ENCODE data around the gene TEX51. TPM values are rescaled to one million over a fixed set of nuclear protein-coding genes. Genes with fewer than 3 reads are reported as not detected.

TEX51 gene
- total RNA-seq, 1 donor from 2014 or later = not detected

DNA sequence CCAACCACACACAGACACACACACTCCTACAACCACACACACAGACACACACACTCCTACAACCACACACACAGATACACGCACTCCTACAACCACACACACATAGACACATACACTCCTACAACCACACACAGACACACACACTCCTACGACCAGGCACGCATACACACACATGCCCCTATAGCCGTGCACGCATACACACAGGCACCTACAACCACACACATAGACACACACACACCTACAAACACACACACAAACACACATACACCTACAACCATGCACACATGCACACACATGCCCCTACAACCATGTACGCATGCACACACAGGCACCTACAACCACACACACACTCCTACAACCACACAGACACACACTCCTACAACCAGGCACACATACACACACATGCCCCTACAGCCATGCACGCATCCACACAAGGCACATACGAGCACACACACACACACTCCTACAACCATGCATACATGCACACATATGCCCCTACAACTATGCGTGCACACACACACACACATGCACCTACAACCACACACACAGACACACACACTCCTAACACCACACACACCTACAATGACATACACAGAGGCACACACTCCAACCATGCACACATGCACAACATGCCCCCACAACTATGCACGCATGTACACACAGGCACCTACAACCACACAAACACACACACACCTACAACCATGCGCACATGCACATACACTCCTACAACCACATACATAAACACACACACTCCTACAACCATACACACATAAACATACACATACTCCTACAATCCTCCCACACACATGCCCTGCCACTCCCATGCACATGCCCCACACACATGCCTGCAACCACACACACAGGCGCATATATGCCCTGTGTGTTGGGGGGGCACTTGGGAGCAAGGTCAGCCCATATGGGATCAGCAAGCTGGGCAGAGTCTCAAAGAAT, 19.1 kb upstream of the TEX51 start:
- no peak for DNase-seq

GRCh38 chr2:126880324-126880723, 18.4 kb upstream of the TEX51 start:
- DNase-seq = no peak

DNA sequence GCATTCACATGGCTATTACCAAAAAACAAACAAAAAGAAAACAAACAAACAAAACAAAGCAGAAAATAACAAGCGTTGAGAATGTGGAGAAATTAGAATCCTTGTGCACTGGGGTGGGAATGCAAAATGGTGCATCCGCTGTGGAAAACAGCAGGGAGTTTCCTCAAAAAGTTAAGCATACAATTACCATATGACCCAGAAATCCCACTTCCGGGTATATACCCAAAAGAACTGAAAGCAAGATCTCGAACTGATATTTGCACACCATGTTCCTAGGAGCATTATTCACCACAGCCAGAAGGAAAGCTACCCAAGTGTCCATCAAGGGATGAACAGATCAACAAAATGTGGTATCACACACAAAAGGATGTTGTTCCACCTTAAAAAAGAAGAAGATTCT, 17.9 kb upstream of the TEX51 start:
- DNase-seq = no peak

GRCh38 chr2:126881591-126881990, 17.1 kb upstream of the TEX51 start:
- DNase-seq = no peak

DNA sequence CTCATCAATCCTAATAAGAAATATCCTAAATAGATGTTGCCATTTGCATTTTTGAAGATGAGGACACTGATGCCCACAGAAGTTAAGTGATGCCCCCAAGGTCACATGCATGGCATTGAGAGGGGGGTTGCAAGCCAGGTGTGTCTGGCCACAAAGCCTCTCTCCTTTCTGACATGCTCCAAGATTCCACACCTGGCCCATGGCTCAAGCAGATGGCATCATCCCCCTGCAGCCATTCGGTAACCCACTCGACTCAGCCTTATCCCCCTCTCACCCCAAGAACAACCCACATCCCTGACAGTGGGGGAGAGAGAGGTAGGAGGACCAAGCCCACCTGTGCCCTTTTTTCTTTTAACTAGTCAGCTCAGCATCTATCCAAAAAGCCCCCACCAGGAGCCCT, 16.5 kb upstream of the TEX51 start:
- DNase-seq = no peak

DNA sequence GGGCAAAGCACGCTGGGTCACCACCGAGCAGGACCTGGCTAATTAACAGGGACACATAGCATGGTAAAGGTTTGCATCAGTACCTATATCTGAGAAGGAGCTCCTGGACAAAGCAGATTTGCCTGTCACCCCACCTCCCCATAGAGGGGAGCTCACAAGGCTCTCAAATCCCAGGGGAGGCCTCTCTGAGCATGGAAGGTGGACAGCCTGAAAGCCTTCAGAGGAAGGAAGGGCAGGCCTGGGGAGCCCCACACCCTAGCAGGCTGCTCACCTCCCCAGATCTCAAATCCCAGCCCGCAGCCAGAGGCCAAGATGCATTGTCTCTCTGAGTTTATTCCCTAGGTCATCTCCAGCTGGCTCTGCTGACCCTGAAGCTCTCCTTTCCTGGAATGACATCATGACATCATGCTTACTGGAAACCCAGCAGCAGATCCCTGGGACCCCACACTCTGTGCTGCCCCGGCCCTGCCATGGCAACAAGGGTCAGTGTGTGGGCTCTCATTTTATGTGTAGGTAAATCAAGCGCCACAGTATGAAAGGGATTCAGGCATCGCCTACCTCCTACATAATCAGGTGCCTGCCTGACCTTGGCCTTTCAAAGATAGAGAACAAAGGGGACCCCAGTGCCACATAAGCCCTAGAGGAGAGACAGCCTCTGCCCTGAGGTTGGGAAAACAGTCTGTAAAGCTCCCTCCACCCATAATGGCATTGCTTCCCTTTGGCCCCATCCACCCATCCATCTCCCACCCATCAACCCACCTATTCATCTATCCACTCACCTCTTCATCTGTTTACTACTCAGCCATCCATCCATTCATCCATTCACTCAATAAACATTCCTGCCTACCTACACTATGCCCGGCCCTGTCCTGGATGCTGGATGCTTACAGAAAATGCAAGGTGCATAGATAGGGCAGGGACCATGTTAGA, 15.7 kb upstream of the TEX51 start:
- DNase-seq = no peak

GRCh38 chr2:126883666-126884040, 15.0 kb upstream of the TEX51 start:
- DNase-seq = no peak

DNA sequence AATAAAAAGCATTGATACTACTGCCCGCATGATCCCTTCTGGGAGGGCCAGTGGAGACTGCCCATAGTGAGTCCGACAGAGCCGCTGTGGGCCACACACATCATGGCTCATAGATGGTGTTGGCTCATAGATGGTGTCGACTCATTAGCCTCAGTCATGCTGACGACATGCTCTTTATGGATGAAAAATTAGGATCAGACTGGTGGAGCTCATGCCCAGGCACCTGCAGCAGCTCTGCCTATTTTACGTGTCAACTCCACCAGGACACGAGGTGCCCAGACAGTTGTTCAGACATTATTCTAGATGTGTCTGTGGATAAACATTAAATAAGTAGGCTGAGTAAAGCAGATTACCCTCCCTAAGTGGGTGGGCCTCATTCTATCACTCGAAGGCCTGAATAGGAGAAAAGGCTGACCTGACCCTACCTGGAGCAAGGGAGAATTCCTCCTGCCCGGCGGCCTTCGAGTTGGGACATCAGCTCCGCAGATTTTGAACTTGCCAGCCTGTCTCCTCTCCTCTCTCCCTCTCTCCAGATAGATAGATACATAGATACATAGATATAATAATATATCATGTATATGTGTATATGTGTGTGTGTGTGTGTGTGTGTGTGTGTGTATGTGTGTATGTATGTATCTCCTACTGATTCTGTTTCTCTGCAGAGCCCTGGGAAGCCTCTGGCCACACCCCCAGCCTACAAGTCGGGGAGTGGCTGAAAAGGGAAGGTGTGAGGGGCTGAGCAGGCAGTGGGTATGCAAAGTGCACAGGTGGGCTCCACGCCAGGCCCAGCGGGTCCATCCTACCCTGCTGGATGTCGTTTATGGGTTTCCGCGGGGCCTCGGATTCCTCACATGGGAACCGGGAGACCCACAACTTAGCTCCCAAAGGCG, 13.6 kb upstream of the TEX51 start:
- no peak for DNase-seq

DNA sequence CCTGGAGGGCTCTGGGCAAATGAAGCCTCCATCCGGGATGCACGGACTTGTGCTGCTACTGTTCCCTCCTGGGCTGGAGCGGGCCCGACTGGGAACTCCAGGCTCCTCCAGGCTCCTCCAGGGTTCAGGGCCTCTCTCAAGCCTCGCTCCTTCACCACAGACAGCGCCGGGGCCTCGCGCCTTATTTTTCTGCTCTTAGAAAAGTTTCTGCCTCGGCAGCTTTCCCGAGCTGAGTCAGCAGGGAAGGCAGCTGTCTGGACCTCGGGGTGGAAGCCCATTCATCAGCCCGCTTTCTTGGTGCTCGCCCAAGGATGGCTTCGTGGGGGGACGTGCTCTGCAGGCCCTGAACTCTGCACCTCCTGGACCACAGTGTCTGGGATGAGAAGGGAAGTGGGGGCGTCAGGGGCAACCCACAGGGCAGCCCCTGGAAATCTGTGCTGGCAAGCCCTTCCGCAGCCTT, 12.9 kb upstream of the TEX51 start:
- DNase-seq = no peak

GRCh38 chr2:126886211-126886915, 12.3 kb upstream of the TEX51 start:
- peak; percentile 62 for DNase-seq

DNA sequence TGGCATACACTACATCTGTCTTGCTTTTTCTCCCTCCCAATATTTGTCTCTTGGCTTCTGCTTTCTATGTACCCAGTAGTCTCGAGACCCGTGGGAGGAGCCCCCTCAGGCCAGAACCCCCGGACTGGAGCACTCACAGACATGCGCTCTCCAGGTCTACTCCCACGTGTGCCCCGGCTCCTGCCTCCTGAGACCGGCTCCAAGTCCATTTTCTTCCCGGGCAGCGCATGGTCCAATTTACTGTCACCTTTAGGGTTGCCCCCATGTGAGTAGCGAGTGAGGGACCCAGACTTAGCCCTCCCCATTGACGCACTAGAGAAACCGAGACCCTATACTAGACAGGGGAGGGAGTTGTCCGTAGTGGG, 11.8 kb upstream of the TEX51 start:
- DNase-seq = no peak

DNA sequence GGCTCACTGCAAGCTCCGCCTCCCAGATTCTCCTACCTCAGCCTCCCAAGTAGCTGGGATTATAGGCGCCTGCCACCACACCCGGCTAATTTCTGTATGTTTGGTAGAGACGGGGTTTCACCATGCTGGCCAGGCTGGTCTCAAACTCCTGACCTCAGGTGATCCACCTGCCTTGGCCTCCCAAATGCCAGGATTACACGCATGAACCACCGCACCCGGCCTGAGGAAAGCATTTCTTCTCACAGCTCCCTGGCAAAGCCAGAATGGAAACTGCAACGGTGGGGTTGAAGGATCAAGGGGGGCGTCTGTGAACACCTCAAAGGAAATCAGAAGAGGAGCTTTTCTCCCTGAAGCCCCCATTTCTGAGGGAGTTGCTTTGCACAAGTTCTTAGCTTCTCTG, 11.2 kb upstream of the TEX51 start:
- no peak for DNase-seq

DNA sequence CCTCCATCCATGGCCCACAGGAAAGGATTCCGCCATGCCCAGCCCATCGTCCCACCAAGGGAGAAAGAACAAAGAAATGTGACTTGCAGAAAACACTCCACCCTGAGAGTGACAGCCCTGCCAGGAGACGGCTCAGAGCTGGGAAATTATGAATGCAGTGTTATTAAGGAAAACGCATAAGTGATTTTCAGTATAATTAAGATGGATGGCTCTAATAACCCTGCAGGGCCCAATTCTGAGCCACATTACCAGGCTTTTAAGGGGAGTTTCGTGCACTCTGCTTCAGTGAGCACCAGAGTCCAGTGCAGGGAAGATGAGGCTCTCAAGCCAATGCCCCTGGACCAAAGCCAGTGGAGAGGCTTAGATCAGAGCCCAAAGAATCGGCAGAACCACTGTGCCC, 10.6 kb upstream of the TEX51 start:
- DNase-seq = no peak

- DNase-seq = no peak
Observed at GRCh38 chr2:126889071-126889470, 9.6 kb upstream of the TEX51 start.

DNA sequence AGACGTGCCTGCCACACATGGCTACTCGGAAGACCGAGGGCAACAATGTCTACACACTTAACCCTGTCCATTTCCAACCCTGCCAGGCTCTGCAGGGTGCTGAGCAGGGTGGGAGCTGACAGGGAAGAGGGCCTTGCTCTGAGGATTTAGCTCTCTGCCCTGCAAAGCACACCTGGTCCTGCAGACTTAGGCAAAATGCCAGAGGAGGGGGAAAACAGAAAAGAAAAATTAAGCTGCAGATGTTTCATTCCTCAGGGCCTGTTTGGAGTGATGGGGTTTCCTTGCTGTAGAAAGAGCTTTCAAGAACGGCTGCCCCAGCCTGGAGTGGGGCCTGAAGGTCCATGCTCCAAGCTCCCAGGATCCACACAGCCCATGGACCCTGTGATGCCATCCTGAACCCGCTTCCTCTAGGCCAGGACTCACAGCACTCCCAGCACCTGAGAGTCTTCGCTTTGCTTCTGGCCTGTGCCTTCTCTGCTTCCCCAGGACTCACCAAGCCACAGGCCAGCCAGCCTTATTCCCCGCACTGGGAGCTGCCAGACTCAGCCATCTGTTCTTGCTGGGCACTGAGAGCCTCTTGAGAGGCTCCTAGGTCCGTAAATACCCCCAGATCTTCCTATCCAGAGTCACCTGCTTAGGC, 9.1 kb upstream of the TEX51 start:
- DNase-seq = no peak

- no peak for DNase-seq
Observed at GRCh38 chr2:126890136-126890510, 8.6 kb upstream of the TEX51 start.

DNA sequence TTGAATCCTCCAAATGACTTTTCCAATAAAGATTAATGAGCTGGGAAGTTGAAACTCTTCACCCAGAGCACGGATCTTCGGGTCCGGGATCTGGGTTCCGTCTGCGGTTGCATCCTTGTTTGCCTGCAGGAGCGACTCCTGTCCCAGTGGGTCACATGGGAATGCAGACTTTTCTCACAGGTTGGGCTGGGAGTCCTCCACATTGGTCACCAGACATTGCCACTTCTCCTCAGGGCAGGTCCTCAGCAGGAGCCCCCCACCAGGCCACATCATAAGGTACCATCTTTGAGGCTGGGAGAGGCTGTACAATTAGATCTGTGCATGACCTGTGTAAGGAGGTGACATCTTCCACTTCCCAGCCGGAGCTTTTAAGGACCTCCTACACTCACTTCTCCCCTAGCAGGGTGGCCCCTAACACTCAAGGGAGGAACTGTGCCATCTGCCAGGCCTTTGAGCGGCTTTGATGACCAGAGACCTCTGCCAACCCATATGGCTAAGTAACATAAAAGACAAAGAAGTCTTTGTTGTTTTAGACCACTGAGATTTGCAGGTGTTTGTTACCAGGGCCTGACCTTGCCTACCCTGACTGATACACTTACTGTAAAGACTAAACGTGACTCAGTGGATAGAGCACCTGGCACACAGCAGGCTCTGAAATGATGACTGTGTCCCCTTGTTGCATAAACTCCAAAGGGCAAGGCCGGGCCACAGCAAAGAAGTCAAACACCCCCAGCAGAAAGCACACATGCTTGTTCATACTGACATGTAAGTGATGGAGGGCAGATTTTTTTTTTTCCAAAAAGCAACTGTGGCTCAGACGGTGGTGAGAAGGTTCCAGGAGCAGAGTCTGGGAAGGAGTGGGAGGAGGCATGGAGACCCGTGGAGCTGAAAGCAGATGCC, 7.9 kb upstream of the TEX51 start:
- DNase-seq = no peak

DNA sequence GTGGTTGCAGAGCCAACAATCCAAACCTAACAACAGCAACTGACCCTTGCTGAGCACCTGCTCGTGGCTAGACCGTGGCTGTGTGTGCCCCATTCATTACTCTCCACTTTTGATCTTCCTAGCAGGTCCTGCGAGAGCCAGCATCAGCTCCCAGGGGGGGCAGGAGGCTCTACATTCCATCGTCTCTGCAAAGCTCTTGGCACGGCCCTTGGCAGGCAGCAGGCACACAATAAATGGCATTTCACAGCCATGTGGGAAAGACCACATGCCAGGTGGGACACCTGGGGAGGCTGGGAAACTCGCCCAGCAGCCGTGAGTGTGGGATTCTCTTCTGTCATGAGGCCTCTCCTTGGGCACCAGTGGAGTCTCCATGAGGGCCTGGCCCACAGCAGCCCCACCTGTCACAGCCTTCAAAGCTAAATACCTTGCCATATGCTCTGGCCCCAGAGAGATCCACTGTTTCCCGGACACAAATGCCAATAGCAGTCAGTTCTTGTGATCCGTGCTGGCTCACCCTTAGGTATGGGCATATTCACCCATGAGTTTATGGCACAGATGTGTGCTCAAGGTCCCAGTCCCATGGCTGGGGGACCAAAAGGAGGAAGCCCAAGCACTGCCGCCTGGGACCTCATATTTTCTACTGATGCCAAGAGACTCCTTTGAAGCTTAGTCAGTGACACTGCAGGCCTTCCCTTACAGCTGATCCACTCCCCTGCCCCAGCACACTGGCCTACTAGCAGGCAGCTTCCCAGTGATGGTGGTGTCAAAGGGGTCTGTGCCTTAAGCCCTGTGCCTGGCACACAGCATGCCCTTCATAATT, 6.8 kb upstream of the TEX51 start:
- no peak for DNase-seq

DNA sequence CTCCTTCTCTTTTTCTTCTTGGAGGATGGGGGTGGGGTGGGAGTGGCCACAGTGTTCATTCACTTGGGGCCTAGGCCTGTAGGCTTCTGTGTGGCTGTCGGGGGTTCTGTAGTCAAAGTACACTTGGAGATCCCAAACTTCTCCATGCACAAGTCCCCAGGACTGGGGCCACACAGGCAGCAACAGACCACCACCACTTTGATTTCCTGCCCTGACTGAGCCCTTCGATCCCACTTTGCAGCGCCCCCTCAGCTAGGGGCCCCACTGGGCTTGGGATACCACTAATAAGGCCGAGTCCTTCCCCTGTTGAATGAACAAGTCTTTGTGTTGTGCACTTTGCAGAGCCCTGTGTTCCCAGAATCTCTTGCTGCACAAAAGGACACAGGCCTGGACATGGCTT, 5.5 kb upstream of the TEX51 start:
- DNase-seq = no peak
